ENCODE measurements around the gene TPSAB1. TPM values are rescaled to one million over a fixed set of nuclear protein-coding genes. Genes with fewer than 3 reads are reported as not detected.

The TPSAB1 gene
- total and polyA plus RNA-seq, 10 of the 15 experiments (the other 5 are each of a cell fraction or from before 2014, with no cell fraction given): 0.06 TPM; not detected in 9

- in situ Hi-C loops (cut with MboI) (no loop called here), intact Hi-C loops (cut with micrococcal nuclease; ENCODE audit: unreplicated experiment) (no loop called here)
- H3K4me1 ChIP-seq (ENCODE audit: control insufficient read depth, insufficient read depth, low read length): no peaks in the 10 kb centered on the region
- no peak overlapping the region for H3K4me2 ChIP-seq (ENCODE audit: control insufficient read depth, insufficient read depth)
- POLR2A ChIA-PET: no interaction called here
- no peak overlapping the region for H3K27ac ChIP-seq (ENCODE audit: control insufficient read depth, insufficient read depth)
- DNase-seq (ENCODE audit: low read depth, low spot score) (no peak), ATAC-seq (no peak), FAIRE-seq (no peak)
- no peaks in the 10 kb centered on the region for H3K36me3 ChIP-seq (ENCODE audit: control insufficient read depth in 2 of 2, insufficient read depth in 2 of 2, low read length in 1 of 2)
- H3K27me3 ChIP-seq (replicated peaks in 1 of 2; ENCODE audit: control insufficient read depth in 2 of 2, insufficient read depth in 2 of 2, low read length in 1 of 2): no peaks in the 10 kb centered on the region; a peak in 1 of 4 replicates
- whole genome bisulfite sequencing (ENCODE audit: insufficient coverage, insufficient replicate concordance, low lambda C conversion rate, missing lambda C conversion rate): 29% methylated on average over 16 of the region's 16 CpGs
- no peak overlapping the region for H3K4me3 ChIP-seq
- no peaks in the 10 kb centered on the region for H3K9me3 ChIP-seq (replicated peaks; ENCODE audit: control insufficient read depth, insufficient read depth, low read length)
- CTCF ChIA-PET: no interaction called here
- no peak overlapping the region for H2AFZ ChIP-seq (ENCODE audit: control insufficient read depth, low read depth, low read length)
- no peaks in the 10 kb centered on the region for H4K20me1 ChIP-seq (ENCODE audit: control insufficient read depth, insufficient read depth)
- RAD21 ChIA-PET (ENCODE audit: unreplicated experiment): no interaction called here
- no TSS peak for BruUV-seq (replicated peaks)
- no peak overlapping the region for H3K9ac ChIP-seq (ENCODE audit: control insufficient read depth, insufficient read depth, low read length)
- no peaks in the 10 kb centered on the region for H3K79me2 ChIP-seq (ENCODE audit: control insufficient read depth, insufficient read depth, low read length)
- SMC1A ChIA-PET (ENCODE audit: uncharacterized antibody, unreplicated experiment): no interaction called here
- TF ChIP-seq TBL1XR1 (IDR thresholded peaks at IDR 0.05; ENCODE audit: low read depth, low read length) (no peak), BRCA1 (IDR thresholded peaks at IDR 0.05; ENCODE audit: low read depth, low read length) (no peak), TAF1 (IDR thresholded peaks at IDR 0.05; ENCODE audit: borderline replicate concordance, low read depth, low read length) (no peak), CTCF (IDR thresholded peaks at IDR 0.05 in 2 of 3, conservative IDR thresholded peaks at IDR 0.05 in 1 of 3; ENCODE audit: control insufficient read depth in 2 of 3, extremely low read depth in 1 of 3, insufficient read depth in 1 of 3, low read depth in 3 of 3, low read length in 3 of 3) (no peak), ZZZ3 (IDR thresholded peaks at IDR 0.05; ENCODE audit: control insufficient read depth, insufficient read length, low read depth) (no peak), ZNF217 (IDR thresholded peaks at IDR 0.05) (no peak), BHLHE40 (IDR thresholded peaks at IDR 0.05; ENCODE audit: borderline replicate concordance in 1 of 2, low read depth in 2 of 2, low read length in 1 of 2) (no peak), POLR2AphosphoS2 (IDR thresholded peaks at IDR 0.05; ENCODE audit: low read depth, low read length) (no peak), TARDBP (IDR thresholded peaks at IDR 0.05; ENCODE audit: borderline replicate concordance) (no peak), SUPT20H (IDR thresholded peaks at IDR 0.05; ENCODE audit: borderline replicate concordance, control insufficient read depth, low read depth, low read length) (no peak), IRF5 (IDR thresholded peaks at IDR 0.05; ENCODE audit: borderline replicate concordance) (no peak), SMC3 (IDR thresholded peaks at IDR 0.05; ENCODE audit: borderline replicate concordance, low read length) (no peak), MTA3 (IDR thresholded peaks at IDR 0.05; ENCODE audit: borderline replicate concordance, low read length) (no peak)
- TF ChIP-seq, protein P1, sequence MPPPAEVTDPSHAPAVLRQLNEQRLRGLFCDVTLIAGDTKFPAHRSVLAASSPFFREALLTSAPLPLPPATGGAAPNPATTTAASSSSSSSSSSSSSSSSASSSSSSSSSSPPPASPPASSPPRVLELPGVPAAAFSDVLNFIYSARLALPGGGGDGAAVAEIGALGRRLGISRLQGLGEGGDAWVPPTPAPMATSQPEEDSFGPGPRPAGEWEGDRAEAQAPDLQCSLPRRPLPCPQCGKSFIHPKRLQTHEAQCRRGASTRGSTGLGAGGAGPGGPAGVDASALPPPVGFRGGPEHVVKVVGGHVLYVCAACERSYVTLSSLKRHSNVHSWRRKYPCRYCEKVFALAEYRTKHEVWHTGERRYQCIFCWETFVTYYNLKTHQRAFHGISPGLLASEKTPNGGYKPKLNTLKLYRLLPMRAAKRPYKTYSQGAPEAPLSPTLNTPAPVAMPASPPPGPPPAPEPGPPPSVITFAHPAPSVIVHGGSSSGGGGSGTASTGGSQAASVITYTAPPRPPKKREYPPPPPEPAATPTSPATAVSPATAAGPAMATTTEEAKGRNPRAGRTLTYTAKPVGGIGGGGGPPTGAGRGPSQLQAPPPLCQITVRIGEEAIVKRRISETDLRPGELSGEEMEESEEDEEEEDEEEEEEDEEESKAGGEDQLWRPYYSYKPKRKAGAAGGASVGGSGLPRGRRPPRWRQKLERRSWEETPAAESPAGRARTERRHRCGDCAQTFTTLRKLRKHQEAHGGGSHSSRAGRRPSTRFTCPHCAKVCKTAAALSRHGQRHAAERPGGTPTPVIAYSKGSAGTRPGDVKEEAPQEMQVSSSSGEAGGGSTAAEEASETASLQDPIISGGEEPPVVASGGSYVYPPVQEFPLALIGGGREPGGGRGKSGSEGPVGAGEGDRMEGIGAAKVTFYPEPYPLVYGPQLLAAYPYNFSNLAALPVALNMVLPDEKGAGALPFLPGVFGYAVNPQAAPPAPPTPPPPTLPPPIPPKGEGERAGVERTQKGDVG (CRISPR knock-in tag; IDR thresholded peaks at IDR 0.05): no peak
- TF ChIP-seq, protein P2, sequence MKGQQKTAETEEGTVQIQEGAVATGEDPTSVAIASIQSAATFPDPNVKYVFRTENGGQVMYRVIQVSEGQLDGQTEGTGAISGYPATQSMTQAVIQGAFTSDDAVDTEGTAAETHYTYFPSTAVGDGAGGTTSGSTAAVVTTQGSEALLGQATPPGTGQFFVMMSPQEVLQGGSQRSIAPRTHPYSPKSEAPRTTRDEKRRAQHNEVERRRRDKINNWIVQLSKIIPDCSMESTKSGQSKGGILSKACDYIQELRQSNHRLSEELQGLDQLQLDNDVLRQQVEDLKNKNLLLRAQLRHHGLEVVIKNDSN (IDR thresholded peaks at IDR 0.05; ENCODE audit: borderline replicate concordance, extremely low read length, insufficient read depth, low read depth, low read length): no peak
Observed at GRCh38 chr16:1283996-1284616, 43.6 kb downstream of the TPSAB1 start.

Data from GM12878 (cell line).